Heart left ventricle (tissue), 13 donors: ENCODE data around the gene KCNAB2.

Experiments used
- POLR2A ChIP-seq, 2 donors: fragments of 450-650 bp; IDR thresholded peaks; one replicate each; pipeline ENCODE4 v1.6.1; 2017; ENCODE audit warnings: antibody characterized with exemption in 2 of 2, mild to moderate bottlenecking in 2 of 2, moderate library complexity in 2 of 2
- TF ChIP-seq, protein P1 (sequence below), 12 donors: fragments of 200-600 bp; sonication (generic) in 4 of 12; IDR thresholded peaks; one replicate each; pipeline versions ENCODE4 v1.5.0 to v1.8.0; 2018 to 2022; ENCODE audit warnings: antibody characterized with exemption in 12 of 12, mild to moderate bottlenecking in 5 of 12
- donor health status: ischemic (EF 13 %, LVEDD 7.1; RV severe dilation, severe dysfunction).
- donor health status: DM: no; HTN: yes; CAD: no.
- donor health status: DM: no; HTN: no; CAD: no.
- donor health status: ischemic (EF 25% LVEDD 6.9; RV normal size, moderate dysfunction).
- donor health status: ischemic (EF 25% LVEDD 5.7; RV mildly dilated, moderate dysfunction).
- donor health status: ischemic (EF 35%, LVEDD 5.7; RV mildly dilated, moderate dysfunction).
- donor health status: nonischemic (EF 11% LVEDD 7.7; RV severe dilation, severe dysfunction).
- donor health status: DM: yes; HTN: yes; CAD: no.
- donor health status: PGD.
- donor health status: ischemic (EF 29% LVEDD 5.4; RV normal size, mild dysfunction).
- donor health status: nonischemic (EF 23%, LVEDD 6.1; RV moderate dilation, normal function).

GRCh38 chr1:6074192-6074901 lies 28.7 kb downstream of the KCNAB2 start:
- TF ChIP-seq, protein P1, sequence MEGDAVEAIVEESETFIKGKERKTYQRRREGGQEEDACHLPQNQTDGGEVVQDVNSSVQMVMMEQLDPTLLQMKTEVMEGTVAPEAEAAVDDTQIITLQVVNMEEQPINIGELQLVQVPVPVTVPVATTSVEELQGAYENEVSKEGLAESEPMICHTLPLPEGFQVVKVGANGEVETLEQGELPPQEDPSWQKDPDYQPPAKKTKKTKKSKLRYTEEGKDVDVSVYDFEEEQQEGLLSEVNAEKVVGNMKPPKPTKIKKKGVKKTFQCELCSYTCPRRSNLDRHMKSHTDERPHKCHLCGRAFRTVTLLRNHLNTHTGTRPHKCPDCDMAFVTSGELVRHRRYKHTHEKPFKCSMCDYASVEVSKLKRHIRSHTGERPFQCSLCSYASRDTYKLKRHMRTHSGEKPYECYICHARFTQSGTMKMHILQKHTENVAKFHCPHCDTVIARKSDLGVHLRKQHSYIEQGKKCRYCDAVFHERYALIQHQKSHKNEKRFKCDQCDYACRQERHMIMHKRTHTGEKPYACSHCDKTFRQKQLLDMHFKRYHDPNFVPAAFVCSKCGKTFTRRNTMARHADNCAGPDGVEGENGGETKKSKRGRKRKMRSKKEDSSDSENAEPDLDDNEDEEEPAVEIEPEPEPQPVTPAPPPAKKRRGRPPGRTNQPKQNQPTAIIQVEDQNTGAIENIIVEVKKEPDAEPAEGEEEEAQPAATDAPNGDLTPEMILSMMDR (IDR thresholded peaks at IDR 0.05), result no peak
- no peak for TF ChIP-seq POLR2A (IDR thresholded peaks at IDR 0.05)
